ENCODE results near the gene SFXN3.

SFXN3 gene

DNA sequence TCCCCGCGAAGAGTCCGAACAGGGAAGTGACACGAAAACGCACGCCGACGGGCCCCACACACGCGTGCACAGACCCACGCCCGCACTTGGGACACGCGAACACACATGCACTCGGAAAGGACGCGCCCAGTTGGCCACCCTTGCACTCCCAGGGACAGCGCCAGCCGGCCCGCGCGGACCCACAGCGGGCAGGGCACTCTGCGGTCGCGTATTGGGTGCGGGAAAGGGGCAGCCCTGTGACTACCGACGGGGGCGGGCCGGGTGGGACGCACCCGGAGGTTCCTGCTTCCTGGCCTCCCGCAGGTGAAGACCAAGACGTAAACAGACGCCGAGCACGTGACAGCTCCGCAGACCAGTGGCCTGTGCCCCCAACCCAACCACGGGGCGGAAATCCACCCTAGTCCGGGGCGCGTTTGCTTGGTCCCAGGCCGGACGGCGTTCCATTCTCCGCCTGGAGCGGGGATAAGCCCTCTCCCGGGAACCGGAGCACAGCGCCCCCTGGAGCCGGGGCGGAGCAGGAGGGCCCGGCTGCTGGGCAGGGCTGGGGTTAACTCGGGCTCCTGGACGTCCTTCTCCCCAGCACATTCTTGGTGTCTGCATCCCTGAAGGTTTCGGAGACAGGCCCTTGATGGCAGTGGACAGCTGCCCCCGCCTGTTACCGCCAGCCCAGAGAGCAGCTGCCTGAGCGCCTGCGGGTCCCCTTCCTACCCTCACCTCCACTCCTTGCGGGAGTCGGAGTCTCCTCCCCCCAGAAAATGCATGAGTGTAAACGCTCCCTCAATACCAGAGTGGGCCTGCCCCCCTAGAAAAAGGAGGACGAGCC, 33.5 kb upstream of the SFXN3 start:
- peak overlapping the region; percentile 68 for H3K4me3 ChIP-seq (ENCODE audit: severe bottlenecking)
- H3K36me3 ChIP-seq (ENCODE audit: low read depth), result peaks cover 20% of the 10 kb centered on the region
- peaks cover 8% of the 10 kb centered on the region for H3K4me1 ChIP-seq (ENCODE audit: insufficient read depth, poor library complexity, severe bottlenecking)
- H3K9me3 ChIP-seq (ENCODE audit: severe bottlenecking), result no peaks in the 10 kb centered on the region
- TF ChIP-seq, protein P1, sequence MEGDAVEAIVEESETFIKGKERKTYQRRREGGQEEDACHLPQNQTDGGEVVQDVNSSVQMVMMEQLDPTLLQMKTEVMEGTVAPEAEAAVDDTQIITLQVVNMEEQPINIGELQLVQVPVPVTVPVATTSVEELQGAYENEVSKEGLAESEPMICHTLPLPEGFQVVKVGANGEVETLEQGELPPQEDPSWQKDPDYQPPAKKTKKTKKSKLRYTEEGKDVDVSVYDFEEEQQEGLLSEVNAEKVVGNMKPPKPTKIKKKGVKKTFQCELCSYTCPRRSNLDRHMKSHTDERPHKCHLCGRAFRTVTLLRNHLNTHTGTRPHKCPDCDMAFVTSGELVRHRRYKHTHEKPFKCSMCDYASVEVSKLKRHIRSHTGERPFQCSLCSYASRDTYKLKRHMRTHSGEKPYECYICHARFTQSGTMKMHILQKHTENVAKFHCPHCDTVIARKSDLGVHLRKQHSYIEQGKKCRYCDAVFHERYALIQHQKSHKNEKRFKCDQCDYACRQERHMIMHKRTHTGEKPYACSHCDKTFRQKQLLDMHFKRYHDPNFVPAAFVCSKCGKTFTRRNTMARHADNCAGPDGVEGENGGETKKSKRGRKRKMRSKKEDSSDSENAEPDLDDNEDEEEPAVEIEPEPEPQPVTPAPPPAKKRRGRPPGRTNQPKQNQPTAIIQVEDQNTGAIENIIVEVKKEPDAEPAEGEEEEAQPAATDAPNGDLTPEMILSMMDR (IDR thresholded peaks at IDR 0.05; ENCODE audit: poor library complexity, severe bottlenecking), result peak; percentile 83
- no peak for DNase-seq (ENCODE audit: low spot score)
- peak overlapping the region; percentile 91 for H3K27ac ChIP-seq (ENCODE audit: poor library complexity, severe bottlenecking)
- no peaks in the 10 kb centered on the region for H3K27me3 ChIP-seq (ENCODE audit: insufficient read depth, poor library complexity, severe bottlenecking)
- ATAC-seq (ENCODE audit: low read depth), result peak; percentile 47

DNA sequence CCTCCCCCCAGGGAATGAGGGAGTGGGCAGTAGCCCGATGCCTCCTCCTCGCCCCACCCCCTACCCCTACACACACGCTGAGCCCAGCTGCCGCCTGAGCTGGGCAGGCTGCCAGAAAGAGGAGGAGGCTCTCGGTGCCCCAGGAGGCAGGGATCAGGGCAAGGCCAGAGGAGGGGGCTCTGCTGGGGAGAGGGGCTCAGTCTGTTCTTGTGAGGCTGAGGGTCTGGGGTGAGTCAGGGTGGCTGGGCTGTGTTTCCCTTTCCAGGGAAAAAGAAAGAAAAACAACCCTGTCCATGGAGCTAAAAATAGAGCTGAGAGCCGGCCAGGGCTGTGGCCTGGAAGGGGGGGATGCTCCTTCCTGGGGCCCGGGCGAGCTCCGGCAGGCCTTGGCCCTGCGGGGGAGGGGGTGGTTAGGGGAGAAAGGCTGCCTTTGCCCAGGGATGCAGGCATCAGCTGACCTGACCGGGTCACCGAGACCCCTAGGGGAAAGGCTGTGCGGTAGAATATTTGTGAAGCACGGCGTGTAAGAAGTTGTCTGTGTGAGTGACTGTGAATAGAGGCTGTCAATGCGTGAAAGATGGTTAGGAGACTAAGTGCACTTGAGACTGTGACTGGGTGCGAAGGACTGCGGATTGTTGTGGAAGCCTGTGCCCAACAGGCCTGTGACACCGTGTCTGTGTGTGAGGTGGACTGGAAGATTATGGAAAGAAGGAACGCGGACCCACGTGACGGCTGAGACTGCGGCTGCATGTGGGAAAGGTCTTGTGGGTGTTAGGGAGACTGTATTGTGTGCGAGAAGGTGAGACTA, 32.6 kb upstream of the SFXN3 start:
- TF ChIP-seq, protein P1 (IDR thresholded peaks at IDR 0.05; ENCODE audit: poor library complexity, severe bottlenecking), result no peak
- Histone ChIP-seq H3K4me1 (ENCODE audit: insufficient read depth, poor library complexity, severe bottlenecking) (peaks cover 8% of the 10 kb centered on the region), H3K4me3 (ENCODE audit: severe bottlenecking) (peak overlapping the region; percentile 68), H3K36me3 (ENCODE audit: low read depth) (peaks cover 25% of the 10 kb centered on the region), H3K9me3 (ENCODE audit: severe bottlenecking) (no peaks in the 10 kb centered on the region), H3K27ac (ENCODE audit: poor library complexity, severe bottlenecking) (peak overlapping the region; percentile 91), H3K27me3 (ENCODE audit: insufficient read depth, poor library complexity, severe bottlenecking) (no peaks in the 10 kb centered on the region)
- peak; percentile 38 for ATAC-seq (ENCODE audit: low read depth)
- no peak for DNase-seq (ENCODE audit: low spot score)

DNA sequence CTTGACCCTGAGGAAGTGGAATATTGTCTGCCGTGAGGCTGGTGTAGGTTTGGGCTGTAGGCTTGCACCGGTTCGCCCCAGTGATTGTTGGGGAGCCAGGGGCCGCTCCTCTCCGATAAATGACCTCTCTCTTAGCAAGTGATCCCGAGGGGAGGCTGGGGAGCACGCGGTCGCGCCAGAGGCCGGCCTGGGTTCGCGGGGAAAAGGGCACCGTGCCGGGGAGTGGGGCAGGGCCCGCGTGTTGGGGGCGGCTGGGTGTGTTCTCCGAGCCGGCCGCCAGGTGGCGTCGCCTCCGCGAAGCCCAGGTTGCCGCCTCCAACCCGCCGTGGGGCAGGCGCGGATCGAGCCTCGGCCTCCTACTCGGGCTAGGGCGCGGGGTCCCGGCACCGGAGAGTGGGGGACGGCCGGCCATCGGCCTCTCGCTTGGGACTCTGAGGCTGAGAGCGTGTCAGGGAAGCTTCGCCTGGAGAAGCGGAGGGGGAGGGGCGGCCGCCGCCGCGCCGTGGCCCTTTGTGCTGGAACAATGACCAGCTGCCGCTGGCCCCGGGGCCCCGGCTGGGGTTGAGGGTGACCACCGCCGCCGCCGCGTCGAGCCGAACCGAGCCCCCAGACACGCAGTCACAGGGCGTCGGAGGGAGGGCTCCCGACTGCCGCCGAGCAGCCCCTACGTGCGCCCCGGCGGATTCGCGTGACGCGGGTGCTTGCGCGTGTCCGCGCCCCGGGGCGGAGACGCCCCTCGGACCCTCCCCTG, 31.9 kb upstream of the SFXN3 start:
- TF ChIP-seq, protein P1 (IDR thresholded peaks at IDR 0.05; ENCODE audit: poor library complexity, severe bottlenecking), result peak; percentile 94
- peak overlapping the region; percentile 91 for H3K27ac ChIP-seq (ENCODE audit: poor library complexity, severe bottlenecking)
- ATAC-seq (ENCODE audit: low read depth), result peak; percentile 33
- H3K27me3 ChIP-seq (ENCODE audit: insufficient read depth, poor library complexity, severe bottlenecking), result no peaks in the 10 kb centered on the region
- DNase-seq (ENCODE audit: low spot score), result no peak
- peaks cover 25% of the 10 kb centered on the region for H3K36me3 ChIP-seq (ENCODE audit: low read depth)
- H3K9me3 ChIP-seq (ENCODE audit: severe bottlenecking), result no peaks in the 10 kb centered on the region
- peaks cover 8% of the 10 kb centered on the region for H3K4me1 ChIP-seq (ENCODE audit: insufficient read depth, poor library complexity, severe bottlenecking)
- peak overlapping the region; percentile 68 for H3K4me3 ChIP-seq (ENCODE audit: severe bottlenecking)

DNA sequence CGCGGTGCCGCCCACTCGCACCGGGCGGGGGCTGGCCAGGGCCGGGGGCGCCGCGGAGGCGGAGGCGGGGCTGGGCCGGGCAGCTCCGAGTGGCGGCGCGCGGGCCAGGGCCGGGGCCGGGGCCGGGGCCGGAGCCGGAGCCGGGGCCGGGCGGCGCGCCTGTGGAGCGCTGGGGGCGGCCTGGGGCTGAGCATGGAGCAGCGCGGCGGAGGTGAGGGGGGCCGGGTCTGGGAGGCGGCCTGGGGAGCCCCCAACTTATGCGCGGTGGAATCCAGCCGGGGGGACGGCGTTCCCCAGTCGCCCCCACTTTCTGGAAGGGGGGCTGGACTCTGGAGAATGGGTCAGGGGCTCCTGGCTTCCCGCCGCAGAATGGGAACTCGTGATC, 31.3 kb upstream of the SFXN3 start, which contains the start of gene LZTS2:
Gene LZTS2, plus strand, starts transcription at position 67 of the 385 bp plus-strand sequence. CDS start 2,731 bp downstream, outside the sequence.
- Histone ChIP-seq H3K9me3 (ENCODE audit: severe bottlenecking) (no peaks in the 10 kb centered on the region), H3K27me3 (ENCODE audit: insufficient read depth, poor library complexity, severe bottlenecking) (no peaks in the 10 kb centered on the region), H3K27ac (ENCODE audit: poor library complexity, severe bottlenecking) (peak within 1 kb of the TSS; percentile 91), H3K4me3 (ENCODE audit: severe bottlenecking) (peak within 1 kb of the TSS; percentile 68), H3K36me3 (ENCODE audit: low read depth) (peaks cover 25% of the 10 kb centered on the region), H3K4me1 (ENCODE audit: insufficient read depth, poor library complexity, severe bottlenecking) (peaks cover 8% of the 10 kb centered on the region)
- ATAC-seq (ENCODE audit: low read depth) (peak; percentile 1; the same call in 1 of the 3 replicates), DNase-seq (ENCODE audit: low spot score) (no peak)
- TF ChIP-seq, protein P1 (IDR thresholded peaks at IDR 0.05; ENCODE audit: poor library complexity, severe bottlenecking), result no peak

Data from RWPE2 (cell line).